Heart left ventricle (tissue), 16 donors: Measurements from ENCODE around the gene TOP1. TPM values are rescaled to one million over a fixed set of nuclear protein-coding genes. Genes with fewer than 3 reads are reported as not detected.

Experiments
- ATAC-seq, 4 donors: fragments of 200-7000 bp; cut with Tn5 transposase; one replicate each; pipeline ENCODE4 v1.9.1; 2020 to 2022; ENCODE audit warnings: moderate library complexity in 4 of 4, mild to moderate bottlenecking in 3 of 4, moderate number of reproducible peaks in 1 of 4
- DNase-seq, 5 donors: peaks; one replicate each; pipeline ENCODE4 v3.0.0-alpha.2; 2020
- H3K27ac ChIP-seq, 12 donors: fragments of 200-600 bp; sonication (generic) in 4 of 12; one replicate each; pipeline versions ENCODE4 v1.5.0 to v1.8.0; 2016 to 2022; ENCODE audit warnings: mild to moderate bottlenecking in 2 of 12
- H3K27me3 ChIP-seq, 9 donors: fragments of 200-600 bp; sonication (generic) in 2 of 9; one replicate each; pipeline versions ENCODE4 v1.5.1 to v1.8.0; 2016 to 2022; ENCODE audit warnings: mild to moderate bottlenecking in 3 of 9
- H3K36me3 ChIP-seq, 9 donors: fragments of 200-600 bp; sonication (generic) in 2 of 9; one replicate each; pipeline versions ENCODE4 v1.5.0 to v1.8.0; 2018 to 2022; ENCODE audit warnings: mild to moderate bottlenecking in 2 of 9
- H3K4me1 ChIP-seq, 12 donors: fragments of 200-600 bp; sonication (generic) in 4 of 12; one replicate each; pipeline versions ENCODE4 v1.5.0 to v1.8.0; 2016 to 2022; ENCODE audit warnings: mild to moderate bottlenecking in 3 of 12
- H3K4me3 ChIP-seq, 12 donors: fragments of 200-600 bp; sonication (generic) in 4 of 12; one replicate each; pipeline versions ENCODE4 v1.5.0 to v1.8.0; 2017 to 2022; ENCODE audit warnings: mild to moderate bottlenecking in 9 of 12, moderate library complexity in 4 of 12
- H3K9me3 ChIP-seq, 12 donors: fragments of 200-600 bp; sonication (generic) in 4 of 12; one replicate each; pipeline versions ENCODE4 v1.5.0 to v1.8.0; 2016 to 2022; ENCODE audit warnings: mild to moderate bottlenecking in 1 of 12
- POLR2A ChIP-seq, 2 donors: fragments of 450-650 bp; IDR thresholded peaks; one replicate each; pipeline ENCODE4 v1.6.1; 2017; ENCODE audit warnings: antibody characterized with exemption in 2 of 2, mild to moderate bottlenecking in 2 of 2, moderate library complexity in 2 of 2
- WGBS, 4 donors: extraction: QIAGEN DNeasy Blood & Tissue Kit in 2 of 4; methylation state at CpG; one replicate each; pipeline versions ENCODE4 v1.1.5 to v1.1.7; 2013 to 2018; 5-methylcytosine and 5-hydroxymethylcytosine counted together
- intact Hi-C, 10 donors: fragments of 100-400 bp; cut with DNase I; formaldehyde crosslinking; loops; one replicate each; pipeline versions ENCODE4 v1.11.1 to v1.14.2; 2022
- polyA plus RNA-seq, 2 donors: library from polyadenylated mRNA; stranded (reverse); fragments of 200-250 nt; gene quantifications; one replicate each; pipeline ENCODE4 v1.2.3, GENCODE V29; 2013
- total RNA-seq, 9 donors: library from RNA; depleted of rRNA in 2 of 9; stranded (reverse); fragments of >200 nt in 2 of 9; fragmentation: NEBNext Ultra II Directional in 3 of 9; extraction: Animal tissue kit (Norgen Biotek cat#: 25700) in 3 of 9; gene quantifications; one replicate each; pipeline versions ENCODE4 v1.1.0 to v1.2.4, GENCODE V29; 2016 to 2023
- TF ChIP-seq, protein P1 (sequence below), 12 donors: fragments of 200-600 bp; sonication (generic) in 4 of 12; IDR thresholded peaks; one replicate each; pipeline versions ENCODE4 v1.5.0 to v1.8.0; 2018 to 2022; ENCODE audit warnings: antibody characterized with exemption in 12 of 12, mild to moderate bottlenecking in 5 of 12
- donor health status: ischemic (EF 13 %, LVEDD 7.1; RV severe dilation, severe dysfunction).
- donor health status: healthy with polysubstance abuse.
- donor health status: DM: no; HTN: yes; CAD: no.
- donor health status: DM: no; HTN: no; CAD: no.
- donor health status: ischemic (EF 25% LVEDD 6.9; RV normal size, moderate dysfunction).
- donor health status: ischemic (EF 25% LVEDD 5.7; RV mildly dilated, moderate dysfunction).
- donor health status: healthy.
- donor health status: DM: yes; HTN: yes; CAD: no.
- donor health status: ischemic (EF 35%, LVEDD 5.7; RV mildly dilated, moderate dysfunction).
- donor health status: nonischemic (EF 11% LVEDD 7.7; RV severe dilation, severe dysfunction).
- donor health status: DM: yes; HTN: yes; CAD: no.
- donor health status: PGD.
- donor health status: ischemic (EF 29% LVEDD 5.4; RV normal size, mild dysfunction).
- donor health status: nonischemic (EF 23%, LVEDD 6.1; RV moderate dilation, normal function).

The TOP1 gene
- total and polyA plus RNA-seq, 11 donors: 11.6 to 32.3 (median 21.4) TPM

DNA sequence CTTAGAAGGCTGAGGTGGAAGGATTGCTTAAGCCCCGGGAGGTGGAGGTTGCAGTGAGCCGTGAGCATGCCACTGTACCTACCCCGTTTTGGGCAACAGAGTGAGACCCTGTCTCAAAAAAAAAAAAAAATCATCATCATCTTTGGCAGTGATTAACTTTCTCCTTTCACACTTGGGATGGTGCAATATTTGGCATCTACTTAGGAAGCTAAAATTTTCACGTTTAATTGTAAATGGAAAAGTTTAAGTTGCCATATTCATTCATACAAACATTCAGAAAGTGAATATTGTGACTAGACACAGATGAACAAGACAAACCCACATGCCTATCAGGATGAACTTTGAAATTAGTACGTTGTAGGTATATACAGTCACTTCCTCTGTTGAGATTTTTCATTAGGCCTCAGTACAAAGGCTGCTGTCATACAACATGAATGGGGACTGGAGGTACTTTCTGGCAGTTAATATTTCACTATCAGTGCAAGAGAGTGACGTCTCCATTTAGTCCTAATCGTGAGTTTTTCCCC is 10.3 kb downstream of the TOP1 start:
- 85 to 89% (median 87%) methylated on average over 7 of the region's 7 CpGs for WGBS, 4 donors
- no peak for ATAC-seq
- no peak for DNase-seq
- TF ChIP-seq, protein P1, sequence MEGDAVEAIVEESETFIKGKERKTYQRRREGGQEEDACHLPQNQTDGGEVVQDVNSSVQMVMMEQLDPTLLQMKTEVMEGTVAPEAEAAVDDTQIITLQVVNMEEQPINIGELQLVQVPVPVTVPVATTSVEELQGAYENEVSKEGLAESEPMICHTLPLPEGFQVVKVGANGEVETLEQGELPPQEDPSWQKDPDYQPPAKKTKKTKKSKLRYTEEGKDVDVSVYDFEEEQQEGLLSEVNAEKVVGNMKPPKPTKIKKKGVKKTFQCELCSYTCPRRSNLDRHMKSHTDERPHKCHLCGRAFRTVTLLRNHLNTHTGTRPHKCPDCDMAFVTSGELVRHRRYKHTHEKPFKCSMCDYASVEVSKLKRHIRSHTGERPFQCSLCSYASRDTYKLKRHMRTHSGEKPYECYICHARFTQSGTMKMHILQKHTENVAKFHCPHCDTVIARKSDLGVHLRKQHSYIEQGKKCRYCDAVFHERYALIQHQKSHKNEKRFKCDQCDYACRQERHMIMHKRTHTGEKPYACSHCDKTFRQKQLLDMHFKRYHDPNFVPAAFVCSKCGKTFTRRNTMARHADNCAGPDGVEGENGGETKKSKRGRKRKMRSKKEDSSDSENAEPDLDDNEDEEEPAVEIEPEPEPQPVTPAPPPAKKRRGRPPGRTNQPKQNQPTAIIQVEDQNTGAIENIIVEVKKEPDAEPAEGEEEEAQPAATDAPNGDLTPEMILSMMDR (IDR thresholded peaks at IDR 0.05): no peak
- no peak for TF ChIP-seq POLR2A (IDR thresholded peaks at IDR 0.05)
- Histone ChIP-seq H3K4me3 (no peak overlapping the region), H3K27me3 (no peaks in the 10 kb centered on the region), H3K4me1 (peaks cover 5 to 70% (median 21%) of the 10 kb centered on the region in 12 donors), H3K9me3 (no peaks in the 10 kb centered on the region), H3K27ac (no peak overlapping the region), H3K36me3 (no peaks in the 10 kb centered on the region)
- intact Hi-C loops: loop anchor here in 1 of 10 donors (5.0 kb wide), 1 partner anchor 33 kb away; no protein-coding TSS in a partner anchor

DNA sequence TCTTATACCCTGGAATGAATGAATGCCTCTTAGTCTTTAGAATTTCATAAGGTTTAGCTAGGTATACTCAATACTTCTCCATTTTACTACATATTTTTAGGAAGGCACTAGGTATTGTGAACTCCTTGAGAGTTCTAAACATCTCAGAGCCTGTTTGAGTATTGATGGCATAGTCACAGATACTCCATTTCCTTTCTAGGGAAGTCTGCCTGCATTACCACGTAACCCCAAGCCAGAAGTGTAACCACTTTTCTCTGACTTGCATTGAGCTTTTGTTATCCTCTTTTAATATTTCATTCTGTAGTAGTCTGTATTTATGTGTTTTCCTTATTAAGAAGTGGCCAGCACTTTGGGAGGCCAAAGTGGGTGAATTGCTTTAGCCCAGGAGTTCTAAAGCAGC is 12.2 kb downstream of the TOP1 start:
- H3K27me3 ChIP-seq: no peaks in the 10 kb centered on the region
- ATAC-seq (no peak), DNase-seq (no peak)
- 75 to 90% (median 84%) methylated on average over 1 of the region's 1 CpG for WGBS, 4 donors
- no peak overlapping the region for H3K27ac ChIP-seq
- H3K36me3 ChIP-seq: no peaks in the 10 kb centered on the region
- intact Hi-C loops: no loop called here
- H3K9me3 ChIP-seq: no peaks in the 10 kb centered on the region
- no peak overlapping the region for H3K4me3 ChIP-seq
- H3K4me1 ChIP-seq: peaks cover 0 to 65% (median 20%) of the 10 kb centered on the region in 12 donors
- no peak for TF ChIP-seq POLR2A (IDR thresholded peaks at IDR 0.05)

DNA sequence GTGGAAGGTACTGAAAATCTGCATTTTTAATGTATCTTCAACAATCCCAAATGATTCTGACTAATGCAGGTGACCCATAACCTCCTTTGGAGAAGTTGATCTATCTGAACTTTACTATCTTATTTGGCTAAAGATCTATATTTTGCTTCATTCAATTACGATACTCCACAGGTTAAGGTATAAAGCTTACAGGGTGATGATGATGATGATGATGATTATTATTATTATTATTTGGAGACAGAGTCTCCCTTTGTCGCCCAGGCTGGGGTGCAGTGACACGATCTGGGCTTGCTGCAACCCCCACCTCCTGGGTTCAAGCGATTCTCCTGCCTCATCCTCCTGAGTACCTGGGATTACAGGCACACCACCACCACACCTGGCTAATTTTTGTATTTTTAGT is 13.1 kb downstream of the TOP1 start:
- Histone ChIP-seq H3K36me3 (no peaks in the 10 kb centered on the region), H3K27ac (no peak overlapping the region), H3K4me1 (peaks cover 0 to 71% (median 27%) of the 10 kb centered on the region in 12 donors), H3K4me3 (no peak overlapping the region), H3K27me3 (no peaks in the 10 kb centered on the region), H3K9me3 (no peaks in the 10 kb centered on the region)
- WGBS, 4 donors: 85 to 94% (median 91%) methylated on average over 4 of the region's 4 CpGs
- intact Hi-C loops: no loop called here
- DNase-seq: no peak
- TF ChIP-seq, protein P1 (IDR thresholded peaks at IDR 0.05): no peak
- no peak for TF ChIP-seq POLR2A (IDR thresholded peaks at IDR 0.05)
- no peak for ATAC-seq

DNA sequence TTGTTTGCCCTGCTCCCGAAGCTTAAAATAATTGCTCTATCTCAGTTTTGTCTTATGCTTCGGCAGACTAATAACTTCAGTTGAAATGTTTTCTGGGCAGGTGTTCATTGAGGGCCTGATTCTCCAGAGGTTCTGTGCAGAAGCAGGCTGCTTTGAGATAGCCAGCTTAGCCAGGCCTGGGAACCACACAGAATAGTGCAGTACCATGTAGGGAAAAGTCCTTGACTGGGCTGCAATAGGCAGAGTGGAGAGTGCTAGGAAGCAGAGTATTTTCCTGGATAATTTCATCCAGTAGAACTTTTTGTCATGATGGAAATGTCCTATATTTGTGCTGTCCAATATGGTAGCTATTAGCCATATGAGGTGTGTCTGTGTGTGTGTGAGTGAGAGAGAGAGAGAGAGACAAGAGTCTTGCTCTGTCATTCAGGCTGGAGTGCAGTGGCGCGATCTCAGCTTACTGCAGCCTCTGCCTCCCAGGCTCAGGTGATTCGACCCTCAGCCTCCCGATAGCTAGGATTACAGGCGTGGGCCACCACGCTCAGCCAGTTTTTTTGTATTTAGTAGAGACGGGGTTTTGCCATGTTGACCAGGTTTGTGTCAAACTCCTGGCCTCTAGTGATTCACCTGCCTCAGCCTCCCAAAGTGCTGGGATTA is 15.9 kb downstream of the TOP1 start:
- intact Hi-C loops: loop anchor here in 1 of 10 donors (5.0 kb wide), 1 partner anchor 38 kb away; no protein-coding TSS in a partner anchor
- Histone ChIP-seq H3K9me3 (no peaks in the 10 kb centered on the region), H3K27me3 (no peaks in the 10 kb centered on the region), H3K4me1 (peaks cover 4 to 78% (median 53%) of the 10 kb centered on the region in 12 donors), H3K36me3 (no peaks in the 10 kb centered on the region), H3K27ac (peak overlapping the region in 1 of 12 donors; percentile 51), H3K4me3 (no peak overlapping the region)
- DNase-seq: no peak
- peak in 3 of 4 donors; percentile 36 to 57 (median 45) for ATAC-seq
- WGBS, 4 donors: 81 to 87% (median 82%) methylated on average over 9 of the region's 9 CpGs
- no peak for TF ChIP-seq POLR2A (IDR thresholded peaks at IDR 0.05)
- TF ChIP-seq, protein P1 (IDR thresholded peaks at IDR 0.05): no peak
